Measurements from ENCODE around the gene HK1.

HK1 gene

GRCh38 chr10:69408318-69409175 lies 130.3 kb downstream of the HK1 start:
- DNase-seq, result peak; percentile 92

DNA sequence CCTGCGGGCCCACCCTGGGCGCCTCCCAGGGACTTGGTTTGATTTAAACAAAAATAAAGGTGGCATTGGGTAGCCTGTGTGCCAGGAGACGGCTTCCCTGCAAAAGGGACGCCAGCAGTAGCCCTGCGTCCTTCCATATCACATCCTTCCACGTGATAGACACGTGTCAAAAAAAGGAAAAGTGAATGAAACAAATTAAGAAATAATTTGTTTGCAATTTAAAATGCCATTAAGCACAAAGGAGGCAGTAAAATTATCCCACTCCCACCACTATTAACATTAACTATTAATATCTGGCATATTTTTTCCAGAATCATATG lies 130.8 kb downstream of the HK1 start:
- DNase-seq, result no peak

- peak in 1 of 2 donors; percentile 61 for DNase-seq
These were observed 131.7 kb downstream of the HK1 start for GRCh38 chr10:69409968-69410367.

DNA sequence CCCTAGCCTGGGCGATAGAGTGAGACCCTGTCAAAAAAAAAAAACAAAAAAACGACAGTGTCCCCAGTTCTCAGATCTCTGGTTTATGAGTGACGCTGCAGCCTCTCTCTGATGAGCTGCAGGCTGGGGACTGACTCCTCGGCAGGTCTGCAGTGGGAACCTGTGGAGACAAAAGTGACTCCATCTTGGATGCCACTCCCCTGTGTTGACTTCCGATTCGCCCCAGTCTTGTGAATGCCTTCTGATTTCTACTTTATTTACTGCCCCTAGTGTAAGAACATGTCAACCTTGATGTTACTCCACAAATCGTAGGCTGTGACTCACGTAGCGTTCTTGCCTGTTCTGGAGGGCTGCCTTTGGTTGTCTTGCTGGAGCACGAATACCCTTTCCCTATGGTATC lies 132.2 kb downstream of the HK1 start:
- no peak for DNase-seq

- no peak for DNase-seq
These were observed 133.2 kb downstream of the HK1 start for GRCh38 chr10:69411476-69411875.

DNA sequence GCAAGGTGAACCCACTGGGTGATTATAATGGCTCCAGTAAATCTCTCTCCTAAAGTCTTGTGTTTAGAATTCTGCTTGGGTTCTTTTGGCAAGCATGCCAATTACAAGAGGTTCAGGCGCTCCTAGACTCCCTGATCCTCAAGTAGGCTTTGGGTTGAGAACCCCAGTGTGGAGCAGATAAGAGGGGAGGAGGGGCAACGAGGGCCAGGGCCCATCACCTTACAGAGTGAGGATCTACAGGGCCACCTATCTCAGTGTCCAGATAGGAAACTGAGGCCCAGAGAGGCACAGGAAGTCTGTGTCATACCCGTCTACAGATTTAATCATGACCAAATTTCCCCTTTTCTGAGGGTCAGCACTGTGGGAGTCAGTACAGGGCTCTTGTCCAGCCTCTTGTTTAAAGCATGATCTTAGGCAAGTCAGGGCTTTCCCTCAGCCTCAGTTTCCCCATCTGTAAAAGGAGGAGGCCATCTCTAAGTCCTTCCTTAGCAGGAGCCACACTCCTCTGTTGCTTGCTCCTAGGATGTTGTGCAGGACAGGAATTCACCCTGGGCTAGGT lies 134.0 kb downstream of the HK1 start:
- DNase-seq, result no peak

- peak; percentile 33 to 46 for DNase-seq
These were observed 135.0 kb downstream of the HK1 start for GRCh38 chr10:69413221-69413865.

- DNase-seq, result no peak
These were observed 136.0 kb downstream of the HK1 start for GRCh38 chr10:69414036-69415018.

DNA sequence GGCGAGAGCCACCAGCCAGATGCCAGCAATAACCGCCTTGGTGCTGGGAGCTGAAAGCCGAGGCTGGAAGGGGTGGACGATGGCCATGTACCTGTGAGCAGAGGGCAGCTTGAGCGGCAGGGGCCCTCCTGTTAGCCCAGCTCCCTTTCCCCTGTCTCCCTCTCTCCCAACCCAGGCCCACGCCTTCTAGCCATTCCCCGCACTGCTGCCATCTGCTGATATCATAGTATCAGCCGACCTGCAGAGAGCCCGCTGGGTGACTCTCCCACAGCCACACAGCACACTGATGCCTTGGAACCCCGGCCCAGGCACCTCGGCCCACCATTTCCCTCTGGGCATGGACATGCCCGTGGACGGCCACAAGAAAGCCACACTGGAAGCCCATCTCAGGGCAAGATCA lies 136.8 kb downstream of the HK1 start:
- DNase-seq, result no peak

- DNase-seq, result no peak
These were observed 137.7 kb downstream of the HK1 start for GRCh38 chr10:69415951-69416350.

DNA sequence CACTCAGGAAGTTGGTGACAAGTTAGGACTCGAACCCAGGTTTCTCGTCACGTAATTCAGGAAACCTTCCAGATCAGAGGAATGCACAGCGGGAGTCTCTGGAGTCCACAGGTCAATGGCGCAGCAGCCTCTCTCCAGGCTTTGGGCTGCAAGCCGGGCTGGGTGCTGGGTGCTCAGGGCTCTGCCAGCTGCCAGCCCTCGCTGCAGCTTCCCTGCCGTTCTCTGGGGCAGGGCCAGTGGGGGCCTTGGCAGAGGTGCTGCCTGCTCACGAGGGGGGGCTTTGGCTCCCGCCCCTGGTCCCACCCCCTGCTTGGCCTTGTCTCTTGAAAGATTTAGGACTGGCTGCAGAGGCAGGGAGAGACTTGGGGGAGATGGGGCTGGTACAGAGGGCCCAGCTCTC lies 138.4 kb downstream of the HK1 start, which contains the start of gene TACR2:
Gene TACR2 (minus strand): TSS at position 224 of the 400 bp plus-strand sequence. CDS start 595 bp downstream, outside the sequence.
- no peak for DNase-seq

GRCh38 chr10:69417542-69417941 lies 139.2 kb downstream of the HK1 start:
- no peak for DNase-seq

- no peak for DNase-seq
These were observed 139.9 kb downstream of the HK1 start for GRCh38 chr10:69418052-69418752.

GRCh38 chr10:69419096-69419743 lies 140.9 kb downstream of the HK1 start:
- DNase-seq, result no peak

DNA sequence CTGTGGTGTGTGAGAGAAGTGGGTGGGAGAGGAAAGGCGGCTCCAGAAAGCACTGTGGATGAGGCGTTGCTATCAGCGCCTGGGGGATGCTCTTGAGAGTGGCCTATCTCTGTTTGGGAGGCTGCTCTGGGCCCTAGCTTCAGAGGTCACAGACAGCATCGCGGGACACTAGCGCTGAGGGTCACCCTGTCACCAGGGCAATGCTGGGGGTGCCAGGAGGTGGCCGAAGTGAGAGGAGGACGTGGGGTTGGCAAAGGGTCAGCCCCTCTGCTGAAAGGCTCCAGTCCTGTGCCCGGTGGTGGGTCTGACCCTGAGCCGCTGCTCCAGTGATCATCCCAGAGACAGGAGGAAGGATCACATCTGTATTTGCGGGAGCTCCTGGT lies 141.4 kb downstream of the HK1 start:
- DNase-seq, result no peak

- no peak for DNase-seq
These were observed 143.5 kb downstream of the HK1 start for GRCh38 chr10:69421611-69422308.

- no peak for DNase-seq
These were observed 144.4 kb downstream of the HK1 start for GRCh38 chr10:69422676-69423075.

GRCh38 chr10:69425041-69425440 lies 146.7 kb downstream of the HK1 start:
- no peak for DNase-seq

DNA sequence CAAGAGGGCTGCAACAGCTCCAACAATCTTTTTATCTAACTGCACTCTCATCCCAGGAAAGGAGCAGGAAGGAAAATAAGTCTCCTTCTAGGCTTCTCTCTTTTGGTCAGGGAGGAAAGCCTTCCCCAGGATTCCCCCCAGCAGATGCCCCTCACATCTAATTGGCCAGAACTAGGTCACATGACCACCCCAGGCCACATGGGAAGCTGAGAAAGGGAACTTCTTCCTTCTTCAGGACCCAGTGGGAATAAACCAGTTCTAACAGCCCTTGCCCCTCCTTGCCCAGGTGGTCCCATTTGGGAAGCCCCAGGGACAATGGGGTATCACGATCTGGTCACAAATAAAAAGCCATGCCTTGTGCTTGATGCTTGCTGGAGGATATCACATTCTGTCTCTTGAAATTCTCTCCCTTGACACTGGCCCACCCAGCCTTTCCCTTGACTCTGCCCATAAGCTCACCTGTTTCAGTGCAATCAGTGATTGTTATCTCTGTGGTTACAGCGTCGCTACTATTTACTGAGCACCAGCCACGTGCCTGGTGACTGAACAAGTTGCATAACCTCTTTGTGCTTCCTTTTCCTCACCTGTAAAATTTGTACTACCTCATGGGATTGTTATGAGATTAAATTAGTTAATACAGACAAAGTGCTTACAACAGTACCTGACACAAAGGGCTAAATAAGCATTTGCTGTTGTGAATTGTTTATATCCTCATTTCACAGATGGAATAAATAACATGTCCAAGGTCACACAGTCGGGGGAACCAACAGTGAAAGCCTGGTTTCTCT lies 147.4 kb downstream of the HK1 start:
- DNase-seq, result peak; percentile 61 to 80

DNA sequence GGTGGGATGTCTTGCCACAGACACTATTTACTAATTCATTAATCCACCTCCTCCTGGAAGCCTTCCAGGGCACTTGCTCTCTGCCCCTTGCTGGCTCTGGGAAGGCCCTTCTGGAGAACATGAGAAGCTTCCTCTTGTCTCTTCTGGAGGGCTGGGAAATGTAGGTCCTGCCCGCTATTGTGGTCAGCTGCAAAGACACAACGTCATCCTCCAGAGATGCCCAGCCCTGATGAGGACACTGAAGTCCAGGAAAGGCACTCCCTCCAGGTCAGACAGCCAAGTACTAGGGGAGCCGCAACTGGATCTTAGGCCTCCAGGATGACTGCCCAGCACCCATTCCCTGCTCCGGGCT lies 148.1 kb downstream of the HK1 start:
- no peak for DNase-seq
